GM19324 (cell line): ENCODE data around the gene SIGLEC5.

Source experiments
- ATAC-seq: cut with Tn5 transposase; IDR thresholded peaks from one replicate; pipeline ENCODE4 v1.9.1; 2021; ENCODE audit warnings: mild to moderate bottlenecking, moderate library complexity; ENCODE audit not compliant: unreplicated experiment, low FRiP score

Gene SIGLEC5

DNA sequence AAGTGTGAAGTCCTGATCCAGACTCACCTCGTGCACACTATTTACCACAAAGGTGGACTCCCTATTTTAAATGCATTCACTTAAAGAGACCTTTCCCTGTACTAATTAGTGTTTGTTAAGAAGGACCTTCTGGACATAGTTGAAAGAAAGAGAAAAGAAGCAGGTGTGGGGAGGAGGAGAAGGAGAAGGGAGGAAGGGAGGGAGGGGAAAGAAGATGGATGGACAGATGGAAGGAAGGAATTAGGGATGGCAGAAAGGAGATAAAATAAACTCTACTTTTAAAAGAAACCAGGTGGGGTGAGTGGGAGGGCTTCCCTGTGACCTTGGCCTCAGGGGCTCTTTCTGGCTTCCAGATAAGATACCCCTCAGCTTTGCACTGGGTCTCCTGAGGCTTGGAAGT is 37.7 kb downstream of the SIGLEC5 start:
- no peak for ATAC-seq

DNA sequence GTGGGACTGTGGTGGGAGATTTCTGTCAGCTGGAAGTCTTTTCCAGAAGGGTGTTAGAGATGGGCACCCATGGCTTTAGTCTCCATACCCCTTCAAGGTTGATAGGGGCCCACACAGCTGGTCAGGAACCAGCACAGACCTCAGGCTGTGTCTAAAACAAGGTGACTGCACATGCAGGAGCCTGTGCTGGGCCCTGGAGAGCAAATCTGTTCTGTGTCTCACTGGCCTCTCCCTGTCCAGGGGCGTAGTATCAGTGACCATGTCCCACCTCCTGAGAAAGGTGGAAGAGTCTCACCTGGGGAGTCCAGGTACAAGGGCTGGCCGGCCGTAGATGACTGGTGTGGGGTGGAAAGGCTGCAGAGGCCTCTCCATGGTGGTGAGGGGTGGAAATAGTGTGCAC is 39.8 kb downstream of the SIGLEC5 start:
- ATAC-seq, result no peak

DNA sequence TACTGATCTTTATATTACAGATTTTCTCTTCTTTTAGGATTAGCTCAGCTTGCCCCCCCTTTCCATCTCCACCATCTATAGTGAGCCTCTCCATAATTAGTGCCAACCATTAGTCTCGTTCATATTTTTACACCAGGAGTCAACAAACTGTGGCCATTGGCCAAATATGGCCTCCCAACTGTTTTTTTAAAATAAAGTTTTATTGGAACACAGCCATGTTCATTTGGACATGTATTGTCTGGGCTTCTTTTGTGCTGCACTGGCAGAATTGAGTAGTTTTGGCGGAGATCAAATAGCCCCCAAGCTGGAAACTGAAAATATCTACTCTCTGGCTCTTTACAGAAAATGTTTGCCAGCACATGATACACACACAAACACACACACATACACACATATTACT is 40.7 kb downstream of the SIGLEC5 start:
- ATAC-seq, result no peak

DNA sequence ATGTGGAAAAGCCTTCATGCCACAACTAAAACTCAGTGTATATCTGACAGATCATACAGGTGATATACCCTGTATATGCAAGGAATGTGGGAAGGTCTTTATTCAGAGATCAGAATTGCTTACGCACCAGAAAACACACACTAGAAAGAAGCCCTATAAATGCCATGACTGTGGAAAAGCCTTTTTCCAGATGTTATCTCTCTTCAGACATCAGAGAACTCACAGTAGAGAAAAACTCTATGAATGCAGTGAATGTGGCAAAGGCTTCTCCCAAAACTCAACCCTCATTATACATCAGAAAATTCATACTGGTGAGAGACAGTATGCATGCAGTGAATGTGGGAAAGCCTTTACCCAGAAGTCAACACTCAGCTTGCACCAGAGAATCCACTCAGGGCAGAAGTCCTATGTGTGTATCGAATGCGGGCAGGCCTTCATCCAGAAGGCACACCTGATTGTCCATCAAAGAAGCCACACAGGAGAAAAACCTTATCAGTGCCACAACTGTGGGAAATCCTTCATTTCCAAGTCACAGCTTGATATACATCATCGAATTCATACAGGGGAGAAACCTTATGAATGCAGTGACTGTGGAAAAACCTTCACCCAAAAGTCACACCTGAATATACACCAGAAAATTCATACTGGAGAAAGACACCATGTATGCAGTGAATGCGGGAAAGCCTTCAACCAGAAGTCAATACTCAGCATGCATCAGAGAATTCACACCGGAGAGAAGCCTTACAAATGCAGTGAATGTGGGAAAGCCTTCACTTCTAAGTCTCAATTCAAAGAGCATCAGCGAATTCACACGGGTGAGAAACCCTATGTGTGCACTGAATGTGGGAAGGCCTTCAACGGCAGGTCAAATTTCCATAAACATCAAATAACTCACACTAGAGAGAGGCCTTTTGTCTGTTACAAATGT is 42.7 kb downstream of the SIGLEC5 start:
- ATAC-seq, result no peak

DNA sequence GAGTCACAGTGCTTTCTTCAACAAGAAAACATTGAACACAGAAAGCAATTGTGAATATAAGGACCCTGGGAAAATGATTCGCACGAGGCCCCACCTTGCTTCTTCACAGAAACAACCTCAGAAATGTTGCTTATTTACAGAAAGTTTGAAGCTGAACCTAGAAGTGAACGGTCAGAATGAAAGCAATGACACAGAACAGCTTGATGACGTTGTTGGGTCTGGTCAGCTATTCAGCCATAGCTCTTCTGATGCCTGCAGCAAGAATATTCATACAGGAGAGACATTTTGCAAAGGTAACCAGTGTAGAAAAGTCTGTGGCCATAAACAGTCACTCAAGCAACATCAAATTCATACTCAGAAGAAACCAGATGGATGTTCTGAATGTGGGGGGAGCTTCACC is 43.4 kb downstream of the SIGLEC5 start:
- no peak for ATAC-seq

DNA sequence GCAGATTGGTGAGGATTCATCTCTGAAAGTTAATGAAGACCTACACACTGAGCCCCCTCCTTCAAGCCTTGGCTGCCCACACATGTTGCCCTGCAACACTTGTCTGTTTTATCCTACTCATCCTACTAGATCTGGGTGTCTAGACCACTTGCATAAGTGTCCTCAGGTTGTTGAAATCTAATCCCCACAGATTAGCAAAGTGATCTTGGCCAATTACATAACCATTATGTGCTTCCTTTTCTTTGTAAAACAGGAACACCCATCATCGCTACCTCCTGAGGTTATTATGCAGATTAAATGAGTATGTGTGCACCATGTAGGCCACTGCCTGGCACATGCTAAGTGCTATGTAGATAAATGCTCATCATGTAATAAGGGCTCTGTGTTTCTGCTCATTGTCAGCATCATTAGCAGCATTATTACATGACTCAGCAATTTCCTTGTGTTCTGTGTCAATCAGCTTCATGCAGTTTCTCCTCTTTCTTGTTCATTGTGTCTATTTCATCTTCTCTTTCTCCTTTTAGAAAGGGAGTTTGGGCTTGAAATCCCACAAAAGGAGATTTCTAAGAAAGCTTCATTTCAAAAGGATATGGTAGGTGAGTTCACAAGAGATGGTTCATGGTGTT is 44.0 kb downstream of the SIGLEC5 start:
- no peak for ATAC-seq

DNA sequence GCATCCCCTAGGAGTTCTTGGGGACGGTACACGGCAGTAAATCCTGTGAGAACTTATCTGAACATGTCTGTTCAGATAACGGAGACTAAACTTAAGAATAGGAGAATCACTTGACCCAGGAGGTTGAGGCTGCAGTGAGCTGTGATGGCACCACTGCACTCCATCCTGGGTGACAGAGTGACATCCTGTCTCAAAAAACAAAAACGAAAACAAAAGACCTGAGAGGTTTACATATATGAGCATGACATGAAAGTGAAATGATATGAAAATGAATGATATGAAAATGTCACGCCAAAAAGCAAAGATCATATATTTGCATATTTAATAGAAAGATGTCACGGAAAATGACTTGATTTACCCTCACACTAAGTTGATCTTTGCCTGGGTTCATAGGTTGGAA is 53.4 kb downstream of the SIGLEC5 start:
- ATAC-seq, result no peak

DNA sequence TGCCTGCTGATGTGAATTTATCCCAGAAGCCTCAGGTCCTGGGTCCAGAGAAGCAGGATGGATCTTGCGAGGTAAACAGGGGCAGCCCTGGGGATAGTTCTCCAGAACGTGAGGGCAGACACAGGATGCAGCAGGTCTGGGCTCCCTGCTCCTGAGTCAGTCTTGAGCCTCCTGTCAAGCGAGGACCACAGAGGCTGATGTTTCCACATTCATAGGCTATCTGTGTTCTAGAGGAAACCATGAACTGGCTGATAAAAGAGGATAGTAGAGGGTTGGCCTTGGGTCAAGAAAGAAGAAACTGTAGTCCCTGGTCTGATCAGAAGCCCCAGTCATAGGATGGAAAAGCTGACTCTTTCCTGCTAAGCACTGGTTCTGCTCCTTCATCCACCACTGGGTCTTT is 56.9 kb downstream of the SIGLEC5 start:
- no peak for ATAC-seq

DNA sequence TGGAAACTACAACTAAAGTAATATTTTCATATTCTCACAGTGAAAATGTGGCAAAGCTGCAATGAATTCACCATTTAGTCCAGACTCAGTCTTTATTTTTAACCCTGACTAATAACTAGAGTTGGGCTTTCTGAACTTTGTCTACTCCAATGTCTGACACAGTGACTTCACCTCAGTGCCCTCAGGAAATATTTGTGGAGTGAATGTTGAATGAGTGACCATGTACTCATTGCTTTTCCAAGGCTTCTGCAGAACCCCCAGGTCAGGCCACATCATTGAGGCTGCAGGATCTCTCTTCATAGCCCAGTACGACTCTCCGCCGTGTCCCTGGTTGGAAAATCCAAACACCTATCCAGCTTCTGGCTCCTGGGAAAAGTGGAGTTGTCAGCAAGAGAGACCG is 57.3 kb downstream of the SIGLEC5 start:
- no peak for ATAC-seq

DNA sequence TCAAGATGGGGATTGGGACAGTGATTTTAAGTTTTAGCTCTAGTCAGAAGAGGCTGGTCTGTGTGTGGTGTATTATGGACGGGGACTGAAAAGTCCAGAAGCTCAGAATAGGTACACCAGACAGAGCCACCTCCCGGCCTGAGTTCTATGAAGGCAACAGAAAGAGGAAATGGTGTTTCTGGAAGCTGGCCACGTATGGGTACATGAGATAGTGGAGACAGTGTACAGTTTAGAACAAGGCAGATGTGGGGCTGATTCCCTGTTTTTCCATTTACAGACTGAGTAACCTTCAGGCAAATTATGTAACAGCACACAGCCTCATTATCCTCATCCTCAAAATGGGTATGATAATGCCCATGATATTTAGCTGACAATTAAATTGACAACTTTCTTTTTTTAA is 57.8 kb downstream of the SIGLEC5 start:
- ATAC-seq, result no peak

DNA sequence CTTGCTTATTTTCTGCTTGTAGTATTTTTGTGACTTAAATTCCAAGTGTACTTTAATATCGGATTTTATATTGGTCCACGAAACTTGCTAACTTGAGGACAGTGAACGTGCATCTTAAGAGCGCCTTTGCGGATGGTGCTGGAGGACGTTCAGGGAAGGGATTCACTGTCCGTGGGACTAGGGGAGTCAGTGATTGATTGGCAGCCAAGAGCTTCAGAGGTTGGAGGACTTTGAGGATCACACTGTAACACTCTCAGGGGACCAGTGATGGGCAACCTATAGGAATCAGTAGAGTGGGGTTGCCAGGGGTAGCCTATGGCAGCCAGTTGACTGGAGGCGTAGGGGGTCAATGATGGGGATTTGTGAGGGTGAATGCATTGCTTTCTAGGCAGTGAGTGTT is 58.6 kb downstream of the SIGLEC5 start:
- ATAC-seq, result no peak

DNA sequence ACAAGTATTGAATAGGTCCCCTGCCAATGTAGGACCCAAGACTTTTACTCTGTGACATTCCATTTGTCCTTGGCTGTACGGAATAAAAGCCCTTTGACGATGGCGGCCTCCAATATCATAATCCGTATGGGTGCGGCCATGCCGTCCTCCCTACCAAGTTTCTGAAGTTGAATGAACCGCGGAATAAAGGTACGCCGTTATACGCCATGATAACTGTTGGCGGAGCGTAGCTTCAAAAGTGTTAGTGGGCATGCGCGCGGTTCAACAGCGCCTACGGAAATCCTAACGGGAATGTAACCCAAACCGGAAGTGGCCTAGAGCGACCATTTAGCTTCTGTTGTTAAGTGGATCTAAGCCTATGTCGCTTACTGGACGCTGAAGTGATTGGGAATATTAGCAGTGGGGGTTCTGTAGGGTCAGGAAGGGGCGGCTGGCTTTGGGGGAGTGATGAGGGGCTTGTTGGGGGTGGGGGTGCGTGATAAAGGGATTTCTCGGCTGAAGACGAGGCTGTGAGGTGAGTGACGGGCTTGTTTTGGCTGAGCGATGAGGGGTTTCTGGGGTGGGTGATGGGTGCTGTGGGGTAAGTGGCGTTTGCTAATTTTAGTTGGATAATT is 59.1 kb downstream of the SIGLEC5 start, which contains the start of gene ZNF175:
Gene ZNF175 (plus strand): TSS at position 322 of the 614 bp plus-strand sequence. CDS start 2,047 bp downstream, outside the sequence.
- ATAC-seq, result peak; percentile 92

DNA sequence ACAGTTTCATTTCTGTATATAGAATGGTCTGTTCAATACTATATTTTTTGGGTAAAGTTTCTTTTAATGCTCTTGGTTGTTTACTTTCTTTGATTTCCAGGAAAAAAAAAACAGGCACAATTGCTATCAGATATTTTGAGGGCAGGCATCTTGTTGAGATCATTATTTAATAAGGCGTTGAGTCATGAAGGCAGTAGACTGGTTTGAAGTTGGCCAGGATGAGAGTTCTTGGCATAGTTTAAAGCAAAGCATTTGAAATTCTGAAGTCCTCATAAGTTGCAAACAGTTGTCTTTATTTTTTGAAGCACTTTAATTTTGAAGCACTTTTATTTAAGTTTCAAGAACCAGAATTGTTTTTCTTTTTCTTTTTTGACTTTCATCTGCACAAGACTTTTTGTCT is 61.7 kb downstream of the SIGLEC5 start:
- no peak for ATAC-seq

DNA sequence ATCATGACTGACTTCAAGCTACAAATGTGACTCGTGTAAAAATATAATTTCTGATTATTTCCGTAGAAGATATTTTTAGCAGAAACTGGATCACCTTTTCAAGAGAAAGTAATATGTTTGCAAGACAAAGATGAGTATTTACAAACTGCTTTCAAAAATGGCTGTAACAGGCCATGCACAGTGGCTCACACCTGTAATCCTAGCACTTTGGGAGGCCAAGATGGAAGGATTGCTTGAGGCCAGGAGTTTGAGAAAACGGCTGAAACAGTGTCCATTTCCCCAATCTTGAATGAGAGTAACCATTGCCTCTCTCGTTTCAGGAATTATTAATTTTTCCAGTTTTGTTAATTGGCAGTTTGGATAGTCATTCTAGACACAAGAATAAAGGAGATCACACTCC is 62.6 kb downstream of the SIGLEC5 start:
- no peak for ATAC-seq

DNA sequence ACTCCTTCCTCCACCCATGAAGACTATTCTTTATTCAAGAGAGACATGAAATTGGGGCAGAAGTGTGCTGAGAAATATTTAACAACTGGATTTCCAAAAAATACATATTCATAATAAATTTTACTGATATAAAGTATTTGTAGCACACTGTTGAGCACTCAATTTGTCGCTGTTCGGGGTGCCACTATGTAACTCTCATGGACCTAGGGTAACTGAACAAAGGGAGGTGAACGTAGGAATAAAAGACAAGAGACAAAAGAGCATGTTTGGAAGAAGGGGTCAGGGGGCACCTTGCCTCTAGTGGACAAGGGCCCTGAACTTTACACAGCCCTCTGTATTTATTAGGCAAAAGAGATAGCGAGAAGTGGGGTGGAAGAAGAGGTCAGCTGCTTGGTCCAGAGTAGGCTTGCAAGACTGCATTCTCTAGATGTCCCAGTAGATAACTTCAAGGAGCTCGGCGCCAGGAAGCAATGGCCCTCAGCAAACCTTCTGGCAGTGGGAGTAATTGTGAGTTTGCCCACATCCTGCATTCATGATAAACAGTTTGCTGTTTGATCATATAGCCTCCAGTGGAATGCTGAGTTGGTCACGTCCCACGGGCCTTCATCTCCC is 63.6 kb downstream of the SIGLEC5 start:
- no peak for ATAC-seq

DNA sequence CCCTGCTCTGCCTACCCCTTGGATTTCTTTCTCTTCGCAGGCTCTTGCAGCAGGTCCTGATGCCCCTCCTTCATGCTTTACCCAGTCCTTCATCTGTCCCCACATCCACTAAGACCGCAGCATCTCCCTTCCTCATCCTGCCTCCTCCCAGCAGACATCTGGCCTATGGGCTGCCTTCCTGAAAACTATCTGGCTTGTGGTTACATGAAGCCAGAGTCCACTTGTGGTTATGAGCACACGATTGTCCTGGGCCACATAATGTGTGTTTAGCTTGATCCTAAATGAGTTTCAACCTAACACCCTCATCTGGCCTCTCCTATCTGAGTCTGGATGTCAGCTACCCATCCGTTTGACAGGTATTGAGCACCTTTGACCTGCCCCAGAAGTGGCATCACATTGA is 64.6 kb downstream of the SIGLEC5 start:
- ATAC-seq, result no peak

DNA sequence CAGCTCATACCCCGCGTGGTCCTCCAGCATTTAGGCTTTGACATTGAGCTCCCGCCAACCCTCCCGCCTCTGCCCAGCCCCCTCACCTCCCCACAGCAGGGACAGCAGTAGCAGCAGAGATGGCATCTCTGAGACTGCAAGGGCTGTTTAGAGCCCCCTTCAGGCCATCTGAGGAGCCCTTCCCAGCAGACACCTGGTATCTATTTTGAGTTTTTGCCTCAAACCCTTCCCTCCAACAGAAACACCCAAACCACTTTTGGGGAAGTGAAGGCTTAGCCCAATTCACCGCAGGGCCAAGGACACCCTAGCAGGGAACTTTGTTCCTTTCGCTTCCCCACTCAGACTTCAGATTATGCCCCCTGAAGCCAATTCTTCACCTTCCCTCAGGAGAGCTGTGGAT is 65.4 kb downstream of the SIGLEC5 start:
- ATAC-seq, result no peak
